H1 (cell line): ENCODE results near the gene GABRG3. TPM values are rescaled to one million over a fixed set of nuclear protein-coding genes. Genes with fewer than 3 reads are reported as not detected.

Source experiments
- CTCF ChIA-PET: fragments of 300-600 bp; sonication (Branson Sonifier 250); formaldehyde crosslinking; loops from one replicate; lab custom pipeline; 2021; ENCODE audit not compliant: partially characterized antibody; lab: Charles Lee
- POLR2A ChIA-PET: fragments of 300-600 bp; sonication (Branson Sonifier 250); formaldehyde crosslinking; loops from one replicate; lab custom pipeline; 2021; ENCODE audit warnings: inconsistent platforms; ENCODE audit not compliant: partially characterized antibody; lab: Charles Lee
- DNase-seq, 2 experiments: peaks; one replicate each; pipeline versions ENCODE4 v3.0.0 to v3.0.0-alpha.2; 2010 to 2022; ENCODE audit warnings: low spot score in 2 of 2, low read depth in 1 of 2, mixed read lengths in 1 of 2
- FAIRE-seq: peaks from 2 replicates; lab custom pipeline; 2011; peaks lifted over from hg19 to GRCh38; lab: Jason Lieb, UNC
- H2AFZ ChIP-seq: 2 replicates; pipeline ENCODE4 v1.8.1; 2012; ENCODE audit warnings: low read length, inconsistent platforms
- H2AK5ac ChIP-seq: 2 replicates; pipeline ENCODE4 v1.6.1; 2013; ENCODE audit warnings: low read depth, low read length
- H2BK120ac ChIP-seq: replicated peaks from 2 replicates; pipeline ENCODE3; 2013; ENCODE audit warnings: low read depth, low read length, inconsistent platforms
- H2BK12ac ChIP-seq: 2 replicates; pipeline ENCODE4 v1.6.1; 2013; ENCODE audit warnings: low read depth, low read length
- H2BK15ac ChIP-seq: 2 replicates; pipeline ENCODE4 v1.6.1; 2013; ENCODE audit warnings: low read length
- H2BK20ac ChIP-seq: 2 replicates; pipeline ENCODE4 v1.6.1; 2013; ENCODE audit warnings: low read length
- H2BK5ac ChIP-seq: 2 replicates; pipeline ENCODE4 v1.6.1; 2013; ENCODE audit warnings: low read depth, low read length
- H3K14ac ChIP-seq: 2 replicates; pipeline ENCODE4 v1.6.1; 2013; ENCODE audit warnings: inconsistent platforms; ENCODE audit not compliant: insufficient read length
- H3K18ac ChIP-seq: 2 replicates; pipeline ENCODE4 v1.6.1; 2013; ENCODE audit warnings: low read length; ENCODE audit errors: extremely low read depth
- H3K23ac ChIP-seq: 2 replicates; pipeline ENCODE4 v1.6.1; 2013; ENCODE audit warnings: inconsistent platforms; ENCODE audit not compliant: insufficient read length
- H3K23me2 ChIP-seq: 2 replicates; pipeline ENCODE4 v1.6.1; 2013; ENCODE audit warnings: low read depth, low read length
- H3K27ac ChIP-seq: 2 replicates; pipeline ENCODE4 v1.6.1; 2011; ENCODE audit warnings: low read depth, low read length, inconsistent platforms
- H3K27me3 ChIP-seq, 4 experiments: replicated peaks in 1 of 4; 1 replicate in 1 of 4; 2 replicates in 3 of 4; pipeline versions ENCODE4 v1.6.1 to v1.8.1; 2011 to 2013; ENCODE audit warnings: low read length in 3 of 4, mild to moderate bottlenecking in 3 of 4, inconsistent platforms in 2 of 4, mixed read lengths in 2 of 4, moderate library complexity in 1 of 4; ENCODE audit not compliant: control insufficient read depth in 3 of 4, insufficient read depth in 3 of 4; ENCODE audit errors: extremely low read depth in 1 of 4
- H3K36me3 ChIP-seq, 4 experiments: 2 replicates each; pipeline versions ENCODE4 v1.6.1 to v1.8.1; 2011 to 2013; ENCODE audit warnings: mild to moderate bottlenecking in 4 of 4, low read length in 3 of 4, moderate library complexity in 2 of 4, control low read depth in 1 of 4, inconsistent platforms in 1 of 4; ENCODE audit not compliant: insufficient read depth in 4 of 4, control insufficient read depth in 2 of 4
- H3K4ac ChIP-seq: replicated peaks from 2 replicates; pipeline ENCODE3; 2013; ENCODE audit warnings: low read length, low read depth, mixed read lengths, inconsistent platforms; ENCODE audit not compliant: insufficient read length
- H3K4me1 ChIP-seq, 4 experiments: replicated peaks in 1 of 4; 1 replicate in 1 of 4; 2 replicates in 3 of 4; pipeline versions ENCODE4 v1.6.1 to v1.8.1; 2011 to 2013; ENCODE audit warnings: low read length in 3 of 4, inconsistent platforms in 2 of 4, mixed read lengths in 1 of 4; ENCODE audit not compliant: insufficient read depth in 4 of 4, control insufficient read depth in 3 of 4
- H3K4me2 ChIP-seq, 2 experiments: 2 replicates each; pipeline versions ENCODE4 v1.6.1 to v1.8.1; 2011 to 2013; ENCODE audit warnings: low read depth in 2 of 2, low read length in 2 of 2, control low read depth in 1 of 2, inconsistent platforms in 1 of 2, mild to moderate bottlenecking in 1 of 2; ENCODE audit not compliant: insufficient read depth in 1 of 2
- H3K4me3 ChIP-seq, 4 experiments: fragments of 200-600, 300-600 bp in 1 of 4; sonication (generic), shearing (Covaris generic), sonication (Bioruptor Twin) in 1 of 4; 2 replicates each; pipeline versions ENCODE4 v1.5.1 to v1.8.1; 2011 to 2016; ENCODE audit warnings: low read length in 4 of 4, low read depth in 3 of 4, control low read depth in 2 of 4, inconsistent platforms in 2 of 4, mild to moderate bottlenecking in 2 of 4, mixed read lengths in 1 of 4, moderate library complexity in 1 of 4; ENCODE audit not compliant: insufficient read depth in 2 of 4; ENCODE audit errors: extremely low read depth in 1 of 4
- H3K56ac ChIP-seq: replicated peaks from 2 replicates; pipeline ENCODE3; 2013; ENCODE audit warnings: low read depth, mild to moderate bottlenecking, mixed read lengths, low read length, inconsistent platforms; ENCODE audit not compliant: insufficient read length
- H3K79me1 ChIP-seq: 2 replicates; pipeline ENCODE4 v1.6.1; 2013; ENCODE audit warnings: low read depth, low read length, control low read depth
- H3K79me2 ChIP-seq, 2 experiments: 2 replicates each; pipeline versions ENCODE4 v1.6.1 to v1.8.1; 2012 to 2013; ENCODE audit warnings: low read length in 2 of 2, mild to moderate bottlenecking in 2 of 2, inconsistent platforms in 1 of 2; ENCODE audit not compliant: insufficient read depth in 2 of 2, control insufficient read depth in 1 of 2
- H3K9ac ChIP-seq, 4 experiments: replicated peaks in 1 of 4; 1 replicate in 1 of 4; 2 replicates in 3 of 4; pipeline versions ENCODE4 v1.6.1 to v1.8.1; 2011 to 2013; ENCODE audit warnings: low read depth in 3 of 4, low read length in 3 of 4, control low read depth in 2 of 4, mild to moderate bottlenecking in 2 of 4, moderate library complexity in 2 of 4, inconsistent platforms in 1 of 4; ENCODE audit errors: extremely low read depth in 1 of 4
- H3K9me3 ChIP-seq, 2 experiments: 2 replicates each; pipeline versions ENCODE4 v1.6.1 to v1.8.1; 2012 to 2013; ENCODE audit warnings: mild to moderate bottlenecking in 2 of 2, moderate library complexity in 2 of 2, control low read depth in 1 of 2, inconsistent platforms in 1 of 2, low read depth in 1 of 2, low read length in 1 of 2, mixed read lengths in 1 of 2; ENCODE audit not compliant: insufficient read depth in 2 of 2
- H4K20me1 ChIP-seq, 2 experiments: replicated peaks in 1 of 2; 2 replicates each; pipeline versions ENCODE3 to v1.8.1; 2011 to 2013; ENCODE audit warnings: inconsistent platforms in 2 of 2, low read length in 2 of 2, mild to moderate bottlenecking in 1 of 2; ENCODE audit not compliant: insufficient read depth in 2 of 2, control insufficient read depth in 1 of 2
- H4K5ac ChIP-seq: 2 replicates; pipeline ENCODE4 v1.6.1; 2013; ENCODE audit warnings: low read length, low read depth, mixed read lengths, inconsistent platforms; ENCODE audit not compliant: insufficient read length
- H4K8ac ChIP-seq: 2 replicates; pipeline ENCODE4 v1.8.0; 2013; ENCODE audit warnings: mild to moderate bottlenecking, moderate library complexity, low read length, inconsistent platforms; ENCODE audit not compliant: insufficient read depth; ENCODE audit errors: extremely low read depth
- H4K91ac ChIP-seq: replicated peaks from 2 replicates; pipeline ENCODE3; 2013; ENCODE audit warnings: low read length, mixed read lengths, inconsistent platforms; ENCODE audit not compliant: insufficient read length
- CTCF ChIP-seq, 3 experiments: IDR thresholded peaks; 1 replicate in 2 of 3; 2 replicates in 1 of 3; pipeline versions ENCODE4 v1.5.1 to v1.6.1; 2011; ENCODE audit warnings: low read length in 3 of 3, mild to moderate bottlenecking in 3 of 3, inconsistent platforms in 2 of 3, low read depth in 1 of 3, moderate library complexity in 1 of 3; ENCODE audit not compliant: insufficient read depth in 1 of 3; ENCODE audit errors: control extremely low read depth in 1 of 3
- RAD21 ChIP-seq, 2 experiments: IDR thresholded peaks in 1 of 2; conservative IDR thresholded peaks in 1 of 2; 2 replicates each; pipeline ENCODE4 v1.6.1; 2011; ENCODE audit warnings: low read depth in 2 of 2, low read length in 2 of 2, improper control_type of control experiment in 1 of 2, inconsistent platforms in 1 of 2, mild to moderate bottlenecking in 1 of 2, moderate library complexity in 1 of 2
- RFX5 ChIP-seq: IDR thresholded peaks from 2 replicates; pipeline ENCODE4 v1.6.1; 2011; ENCODE audit warnings: low read depth, low read length, improper control_type of control experiment, borderline replicate concordance
- ZNF274 ChIP-seq: IDR thresholded peaks from 2 replicates; pipeline ENCODE4 v1.7.0; 2012; ENCODE audit warnings: low read length, borderline replicate concordance; ENCODE audit errors: extremely low read depth
- WGBS, 2 experiments: shearing (Covaris generic) in 1 of 2; methylation state at CpG; one replicate each; pipeline versions ENCODE4 v1.1.6 to v1.1.7; 2013 to 2015; ENCODE audit warnings: low lambda C conversion rate in 2 of 2, mixed read lengths in 2 of 2, inconsistent platforms in 1 of 2, low coverage in 1 of 2, missing lambda C conversion rate in 1 of 2; ENCODE audit not compliant: insufficient replicate concordance in 2 of 2, insufficient coverage in 1 of 2, insufficient read length in 1 of 2; ENCODE audit errors: extremely low coverage in 1 of 2, missing lambda C conversion rate in 1 of 2; 5-methylcytosine and 5-hydroxymethylcytosine counted together
- polyA plus RNA-seq, 7 experiments: library from polyadenylated mRNA; depleted of rRNA in 3 of 7; stranded (reverse) in 5 of 7; unstranded in 2 of 7; fragments of >200 nt in 5 of 7; fragments of 200-250 nt in 2 of 7; gene quantifications; 1 replicate in 5 of 7; 2 replicates in 1 of 7; 4 replicates in 1 of 7; pipeline versions ENCODE4 v1.2.1 to v1.2.3, GENCODE V29; 2011 to 2013; ENCODE audit warnings: missing spikeins in 2 of 7, mixed read lengths in 2 of 7
- total RNA-seq: library from RNA; stranded (reverse); fragmentation: NEBNext Ultra II Directional; extraction: Animal tissue kit (Norgen Biotek cat#: 25700); gene quantifications from 2 replicates; pipeline ENCODE4 v1.2.1, GENCODE V29; 2021

Gene GABRG3
- total and polyA plus RNA-seq, 2 of the 8 experiments (the other 6 are each of a cell fraction or from before 2014, with no cell fraction given) = 0.17 to 0.80 TPM

GRCh38 chr15:27527490-27528067 is 556.6 kb downstream of the GABRG3 start:
- Histone ChIP-seq H2BK5ac (no peak overlapping the region), H3K14ac (no peak overlapping the region), H4K91ac (no peak overlapping the region), H4K8ac (no peak overlapping the region), H2BK15ac (no peak overlapping the region), H3K36me3 (no peaks in the 10 kb centered on the region), H3K4me1 (no peaks in the 10 kb centered on the region), H3K4me2 (no peak overlapping the region), H3K27ac (no peak overlapping the region)
- DNase-seq = no peak
- POLR2A ChIA-PET = no interaction called here
- WGBS, 2 experiments = 74% methylated on average over 18 of the region's 18 CpGs; no CpG with 5 or more reads in 1 of the 2 experiments
- FAIRE-seq = peak; percentile 86
- TF ChIP-seq CTCF (IDR thresholded peaks at IDR 0.05; ENCODE audit: control extremely low read depth in 1 of 3, insufficient read depth in 1 of 3, low read depth in 1 of 3, low read length in 3 of 3) (peak; percentile 45 to 76 (median 51)), RFX5 (no peak), ZNF274 (no peak), RAD21 (IDR thresholded peaks at IDR 0.05 in 1 of 2, conservative IDR thresholded peaks at IDR 0.05 in 1 of 2; ENCODE audit: low read depth in 2 of 2, low read length in 2 of 2) (peak; percentile 28 to 42; a peak in 3 of 4 replicates)
- TF ChIP-seq, all 59 proteins: peak for 2
- Histone ChIP-seq H3K23ac (no peak overlapping the region), H3K27me3 (no peaks in the 10 kb centered on the region), H2BK20ac (no peak overlapping the region), H2BK120ac (no peak overlapping the region), H3K4me3 (no peak overlapping the region), H3K79me1 (no peaks in the 10 kb centered on the region), H3K18ac (no peak overlapping the region), H4K5ac (no peak overlapping the region), H3K4ac (no peak overlapping the region), H4K20me1 (no peaks in the 10 kb centered on the region), H2BK12ac (no peak overlapping the region), H3K23me2 (no peaks in the 10 kb centered on the region), H3K56ac (no peak overlapping the region), H3K79me2 (no peaks in the 10 kb centered on the region), H3K9me3 (0 out of 4 replicates have a peak, but pooled peaks cover 0 to 5% of the 10 kb centered on the region in 2 experiments), H2AFZ (no peak overlapping the region), H3K9ac (no peak overlapping the region), H2AK5ac (no peak overlapping the region)
- CTCF ChIA-PET = interaction anchor here (0.7 to 2.7 kb wide), 11 partner anchors 8 to 258 kb away, joined by 3 to 10 read pairs (median 3); no protein-coding TSS in a partner anchor
